ENCODE data around the gene SLC39A13.

Gene SLC39A13

DNA sequence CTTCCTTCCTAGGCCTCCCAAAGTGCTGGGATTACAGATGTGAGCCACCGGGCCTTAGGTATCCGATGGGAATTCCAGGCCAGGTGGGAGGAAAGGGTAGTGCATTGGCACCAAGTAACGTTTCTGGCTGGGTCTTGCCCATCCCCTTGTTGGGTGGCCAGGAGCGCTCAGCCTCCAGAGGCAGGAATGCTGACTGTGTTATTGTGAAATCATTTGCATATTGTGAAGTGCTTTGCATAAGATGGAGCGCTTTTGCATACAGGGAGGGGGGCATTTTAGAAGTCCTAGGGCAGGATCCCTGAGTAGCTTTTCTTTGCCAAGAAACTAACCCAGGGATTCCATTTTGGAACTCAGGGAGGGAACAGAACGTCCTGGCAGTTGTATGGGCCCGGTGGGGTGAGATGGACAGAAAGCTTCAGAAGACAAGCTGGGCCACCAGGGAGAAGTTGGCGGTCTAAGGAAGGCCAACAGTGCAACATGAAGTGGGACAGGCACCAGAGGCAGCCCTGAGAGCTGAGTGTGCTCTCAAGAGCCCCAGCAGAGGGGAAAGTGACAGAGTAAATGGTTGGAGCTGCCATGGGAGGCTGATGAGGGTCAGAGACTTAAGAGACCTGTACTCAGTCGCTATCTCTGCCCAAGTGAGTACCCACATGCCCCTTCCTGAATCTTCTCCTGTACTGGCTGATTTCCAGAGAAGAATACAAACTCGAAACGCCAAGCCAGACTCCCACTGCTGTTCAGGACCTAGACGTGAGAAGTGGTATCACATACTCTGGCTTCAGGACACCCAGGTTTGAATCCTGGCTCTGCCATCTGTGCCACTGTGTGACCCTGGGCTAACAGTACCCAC lies 1.3 kb upstream of the SLC39A13 start:
- no peak for DNase-seq

DNA sequence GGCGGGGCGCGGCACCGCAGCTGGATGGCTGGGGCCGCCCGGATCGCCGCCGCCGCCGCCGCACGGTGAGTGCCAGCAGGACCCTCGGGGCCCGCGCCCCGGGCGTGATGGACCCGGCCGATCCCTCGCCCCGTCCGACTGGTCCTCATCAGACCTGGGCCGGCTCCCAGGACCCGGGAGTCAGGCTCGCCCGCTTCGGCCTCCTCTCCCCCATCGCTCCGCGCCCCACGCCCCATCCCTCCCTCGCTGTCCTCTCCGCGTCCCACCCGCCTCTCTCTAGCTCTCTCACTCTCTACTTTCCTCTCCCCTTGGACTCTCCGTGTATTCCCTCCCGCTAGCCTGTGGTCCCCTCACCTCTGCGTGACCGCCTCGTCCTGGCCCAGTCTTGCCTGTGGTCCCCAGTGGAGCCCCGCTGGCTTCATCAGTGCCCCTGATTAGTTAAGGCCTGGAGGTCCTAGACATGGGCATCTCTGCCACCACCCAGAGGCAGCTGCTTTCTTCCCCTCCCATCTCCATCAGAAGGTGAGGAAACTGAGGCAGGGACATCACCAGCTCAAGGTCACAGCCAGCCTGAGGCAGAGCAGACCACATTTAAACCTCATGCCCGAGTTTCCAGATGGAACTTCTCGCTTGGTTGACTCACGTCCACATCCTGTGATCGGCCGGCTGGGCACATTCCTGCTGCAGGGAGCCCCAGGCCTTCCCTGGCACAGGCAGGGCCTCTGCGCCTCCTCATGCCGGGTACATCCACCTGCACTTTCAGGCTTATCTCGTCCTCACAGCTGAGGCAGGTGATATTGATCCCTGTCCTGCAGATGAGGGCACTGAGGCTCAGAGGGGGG lies 429 bp downstream of the SLC39A13 start:
- no peak for DNase-seq

GRCh38 chr11:47409440-47410369 lies 1.3 kb downstream of the SLC39A13 start:
- no peak for DNase-seq

DNA sequence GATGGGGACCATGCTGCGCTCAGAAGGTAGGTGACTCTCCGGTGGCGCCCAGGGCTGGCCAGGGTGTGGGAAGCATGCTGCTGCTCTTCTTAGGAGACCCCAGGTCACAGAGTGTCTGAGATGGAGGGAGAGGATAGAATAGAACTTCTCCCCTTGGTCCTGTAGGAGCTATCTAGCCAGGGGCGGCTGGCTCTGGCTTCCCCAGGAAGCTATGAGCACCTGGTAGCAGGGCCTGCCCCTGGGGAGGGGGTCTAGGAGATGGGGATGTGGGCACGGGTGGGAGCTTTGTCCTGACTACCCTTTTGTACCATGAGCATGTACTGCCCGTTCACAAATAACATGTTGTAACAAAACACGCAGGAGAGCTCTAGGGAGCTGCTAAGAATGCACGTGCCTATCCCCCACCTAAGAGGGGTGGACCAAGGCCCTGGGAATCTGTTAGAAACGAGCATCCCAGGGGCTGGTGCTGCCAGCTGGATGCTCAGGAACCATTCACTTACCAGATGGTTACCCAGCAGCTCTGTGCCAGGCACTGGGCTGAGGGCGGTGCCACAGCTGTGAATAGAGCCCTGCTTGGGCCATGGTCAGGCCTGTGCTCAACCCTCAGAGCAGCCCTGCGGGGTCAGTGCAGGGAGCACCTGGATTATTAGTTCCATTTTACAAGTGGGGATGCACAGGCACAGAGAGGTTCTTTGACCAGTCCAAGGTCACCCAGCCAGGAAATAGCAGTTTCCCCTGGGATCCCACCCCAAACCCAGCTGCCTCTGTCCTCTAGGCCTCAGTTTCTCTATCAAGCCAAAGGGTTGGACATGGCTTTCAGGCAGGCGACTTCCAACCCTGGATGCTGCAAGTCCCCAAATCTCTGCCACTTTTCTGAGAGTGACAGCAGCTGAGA lies 2.2 kb downstream of the SLC39A13 start:
- no peak for DNase-seq

DNA sequence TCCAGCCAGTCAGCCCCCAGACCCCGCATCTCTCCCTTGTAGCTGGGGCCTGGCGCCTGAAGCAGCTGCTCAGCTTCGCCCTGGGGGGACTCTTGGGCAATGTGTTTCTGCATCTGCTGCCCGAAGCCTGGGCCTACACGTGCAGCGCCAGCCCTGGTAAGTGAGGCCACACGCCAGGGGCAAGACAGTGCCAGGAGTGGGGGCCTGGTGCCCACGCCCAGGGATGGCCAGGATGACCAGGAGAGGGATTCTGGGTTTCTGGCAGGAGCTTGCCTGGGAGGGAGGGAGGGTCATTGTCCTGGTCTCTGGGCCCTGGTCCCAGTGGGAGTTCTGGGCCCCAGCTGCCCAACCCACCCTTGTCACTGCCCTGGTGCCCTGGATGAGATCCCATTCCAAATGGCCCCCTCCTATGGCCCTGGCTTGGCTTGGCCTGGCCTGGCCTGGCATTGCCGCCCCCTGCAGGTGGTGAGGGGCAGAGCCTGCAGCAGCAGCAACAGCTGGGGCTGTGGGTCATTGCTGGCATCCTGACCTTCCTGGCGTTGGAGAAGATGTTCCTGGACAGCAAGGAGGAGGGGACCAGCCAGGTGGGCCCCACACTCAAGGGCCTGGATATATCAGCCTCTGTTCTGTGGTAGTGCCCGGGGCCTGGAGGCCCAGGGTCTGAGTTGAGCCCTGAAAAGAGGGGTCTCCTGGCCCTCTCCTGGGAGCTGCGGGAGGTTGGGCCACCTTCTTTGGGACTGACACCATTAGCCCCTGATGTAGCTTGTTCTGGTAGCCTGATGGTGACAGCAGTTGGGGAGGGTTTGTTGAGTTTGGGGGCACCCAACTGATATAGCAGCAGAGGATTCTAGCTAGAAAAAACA lies 3.7 kb downstream of the SLC39A13 start:
- peak; percentile 74 for DNase-seq

DNA sequence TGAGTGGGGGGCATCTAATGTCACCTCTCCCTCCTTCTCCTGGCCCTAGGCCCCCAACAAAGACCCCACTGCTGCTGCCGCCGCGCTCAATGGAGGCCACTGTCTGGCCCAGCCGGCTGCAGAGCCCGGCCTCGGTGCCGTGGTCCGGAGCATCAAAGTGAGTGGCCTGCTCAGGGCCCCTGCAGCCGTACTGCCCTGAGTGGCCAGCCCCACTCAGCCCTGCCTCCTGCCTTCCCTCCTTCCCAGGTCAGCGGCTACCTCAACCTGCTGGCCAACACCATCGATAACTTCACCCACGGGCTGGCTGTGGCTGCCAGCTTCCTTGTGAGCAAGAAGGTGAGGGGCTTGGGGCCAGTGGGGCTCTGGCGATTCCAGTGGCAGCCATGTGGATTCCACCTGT lies 5.0 kb downstream of the SLC39A13 start:
- no peak for DNase-seq

GRCh38 chr11:47413908-47414684 lies 5.7 kb downstream of the SLC39A13 start:
- DNase-seq, result no peak

GRCh38 chr11:47414685-47415070 lies 6.3 kb downstream of the SLC39A13 start:
- DNase-seq, result no peak

DNA sequence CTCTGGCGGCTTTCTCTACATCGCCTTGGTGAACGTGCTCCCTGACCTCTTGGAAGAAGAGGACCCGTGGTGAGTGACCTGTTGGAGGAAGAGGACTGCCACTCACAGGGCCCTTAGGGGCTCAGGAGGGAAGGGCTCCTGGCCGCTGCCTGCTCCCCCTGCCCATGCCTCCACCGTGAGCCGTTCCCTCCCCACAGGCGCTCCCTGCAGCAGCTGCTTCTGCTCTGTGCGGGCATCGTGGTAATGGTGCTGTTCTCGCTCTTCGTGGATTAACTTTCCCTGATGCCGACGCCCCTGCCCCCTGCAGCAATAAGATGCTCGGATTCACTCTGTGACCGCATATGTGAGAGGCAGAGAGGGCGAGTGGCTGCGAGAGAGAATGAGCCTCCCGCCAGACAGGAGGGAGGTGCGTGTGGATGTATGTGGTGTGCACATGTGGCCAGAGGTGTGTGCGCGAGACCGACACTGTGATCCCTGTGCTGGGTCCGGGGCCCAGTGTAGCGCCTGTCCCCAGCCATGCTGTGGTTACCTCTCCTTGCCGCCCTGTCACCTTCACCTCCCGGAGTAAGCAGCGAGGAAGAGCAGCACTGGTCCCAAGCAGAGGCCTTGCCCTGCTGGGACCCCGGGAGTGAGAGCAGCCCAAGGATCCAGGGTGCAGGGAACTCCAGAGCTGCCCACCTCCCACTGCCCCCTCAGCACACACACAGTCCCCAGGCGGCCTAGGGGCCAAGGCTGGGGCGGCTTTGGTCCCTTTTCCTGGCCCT lies 6.9 kb downstream of the SLC39A13 start:
- no peak for DNase-seq

DNA sequence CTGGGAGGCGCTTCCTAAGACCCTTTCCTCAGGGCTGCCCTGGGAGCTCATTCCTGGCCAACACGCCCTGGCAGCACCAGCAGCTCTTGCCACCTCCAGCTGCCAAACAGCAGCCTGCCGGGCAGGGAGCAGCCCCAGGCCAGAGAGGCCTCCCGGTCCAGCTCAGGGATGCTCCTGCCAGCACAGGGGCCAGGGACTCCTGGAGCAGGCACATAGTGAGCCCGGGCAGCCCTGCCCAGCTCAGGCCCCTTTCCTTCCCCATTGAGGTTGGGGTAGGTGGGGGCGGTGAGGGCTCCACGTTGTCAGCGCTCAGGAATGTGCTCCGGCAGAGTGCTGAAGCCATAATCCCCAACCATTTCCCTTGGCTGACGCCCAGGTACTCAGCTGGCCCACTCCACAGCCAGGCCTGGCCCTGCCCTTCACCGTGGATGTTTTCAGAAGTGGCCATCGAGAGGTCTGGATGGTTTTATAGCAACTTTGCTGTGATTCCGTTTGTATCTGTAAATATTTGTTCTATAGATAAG lies 7.6 kb downstream of the SLC39A13 start:
- DNase-seq, result no peak

- DNase-seq, result no peak
Observed at GRCh38 chr11:47417712-47418111, 9.3 kb downstream of the SLC39A13 start.

- DNase-seq, result no peak
Observed at GRCh38 chr11:47418454-47419259, 10.3 kb downstream of the SLC39A13 start.

DNA sequence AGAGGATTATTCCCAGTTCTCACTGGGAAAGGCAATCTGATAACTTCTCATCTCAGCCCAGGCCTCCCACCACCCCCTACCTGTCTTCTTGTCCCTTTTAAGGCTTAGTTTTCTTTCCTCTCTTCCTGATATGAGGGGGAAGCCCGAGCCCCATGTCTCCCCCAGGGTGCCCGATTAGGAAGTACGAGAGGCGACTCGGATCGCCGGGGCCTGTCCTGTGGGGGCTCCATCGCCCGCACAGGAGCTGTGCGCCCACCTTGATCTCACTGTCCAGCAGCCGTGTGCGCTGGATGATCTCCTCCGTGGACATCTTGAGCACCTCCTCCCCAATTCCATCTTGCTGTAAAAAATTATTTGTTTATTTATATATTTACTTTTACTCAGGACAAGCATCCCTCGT lies 17.2 kb downstream of the SLC39A13 start:
- no peak for DNase-seq

- DNase-seq, result peak; percentile 100
Observed at GRCh38 chr11:47426062-47426956, 17.9 kb downstream of the SLC39A13 start, which contains the start of gene PSMC3. Gene PSMC3 (minus strand): TSS chr11:47426439. CDS start chr11:47426279, 160 bp downstream.

DNA sequence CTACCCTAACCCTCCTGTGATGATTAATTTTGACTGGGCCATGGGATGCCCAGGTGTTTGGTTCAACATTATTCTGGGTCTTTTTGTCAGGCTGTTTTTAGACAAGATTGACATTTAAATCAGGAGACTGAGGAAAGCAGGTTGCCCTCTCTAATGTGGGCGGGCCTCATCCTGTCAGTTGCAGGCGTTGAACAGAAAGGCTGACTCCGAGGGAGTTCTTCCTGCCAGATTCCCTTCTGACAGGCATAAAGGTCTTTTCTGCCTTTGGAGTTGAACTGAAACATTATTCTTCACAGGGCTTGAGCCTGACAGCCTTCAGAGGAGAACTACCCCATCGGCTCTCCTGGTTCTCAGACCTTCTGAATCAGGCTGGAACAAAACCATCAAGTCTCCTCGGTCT lies 22.1 kb downstream of the SLC39A13 start:
- DNase-seq, result no peak

- no peak for DNase-seq
Observed at GRCh38 chr11:47431356-47432083, 23.1 kb downstream of the SLC39A13 start.

All from activated CD4-positive, alpha-beta T cell treated with anti-CD3 and anti-CD28 coated beads for 48 hours (primary cell).